Peyer's patch (tissue), 4 donors: ENCODE data around the gene YIF1A.

Experiments used
- POLR2A ChIP-seq, 2 donors: fragments of 450-650 bp; IDR thresholded peaks; one replicate each; pipeline ENCODE4 v1.5.1; 2017; ENCODE audit warnings: antibody characterized with exemption in 2 of 2, mild to moderate bottlenecking in 2 of 2, moderate library complexity in 2 of 2
- TF ChIP-seq, protein P1 (sequence below), 6 experiments: fragments of 450-650 bp in 4 of 6; fragments of 200-600 bp in 2 of 6; sonication (generic) in 1 of 6; IDR thresholded peaks; one replicate each; pipeline ENCODE4 v1.5.1; 2017 to 2019; ENCODE audit warnings: antibody characterized with exemption in 6 of 6, mild to moderate bottlenecking in 3 of 6, moderate library complexity in 1 of 6

DNA sequence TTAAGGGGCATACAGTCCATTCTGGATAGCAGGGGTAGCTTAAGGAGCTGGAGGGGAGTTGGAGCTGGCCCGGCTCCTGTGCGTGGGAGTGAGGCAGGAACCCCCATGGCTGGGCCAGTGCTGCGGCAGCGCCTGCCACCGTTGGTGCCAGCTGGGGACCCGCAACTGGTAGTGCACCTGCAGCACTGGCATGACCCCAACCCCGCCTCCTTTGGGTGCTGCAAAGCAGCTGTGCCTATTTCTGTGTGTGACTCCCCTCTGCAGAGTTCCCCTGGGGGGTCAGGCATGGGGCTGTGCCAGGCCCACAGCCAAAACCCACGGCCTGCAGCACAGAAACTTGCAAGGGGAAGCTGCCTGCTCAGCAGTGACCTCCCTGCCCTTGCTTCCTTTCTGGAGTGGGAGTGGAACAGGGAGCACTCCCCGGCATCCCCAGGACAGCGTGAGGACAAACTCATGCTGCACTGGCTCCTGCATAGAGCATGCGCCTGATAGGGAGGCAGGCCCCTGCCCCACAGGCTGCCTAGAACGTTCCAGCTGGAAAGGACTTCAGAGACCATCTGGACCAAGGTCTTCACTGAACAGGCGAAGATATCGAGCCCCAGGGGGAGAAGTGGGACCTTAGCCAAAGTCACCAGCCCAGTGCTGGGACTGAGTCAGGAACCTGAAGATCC lies 46.7 kb downstream of the YIF1A start:
- TF ChIP-seq, protein P1, sequence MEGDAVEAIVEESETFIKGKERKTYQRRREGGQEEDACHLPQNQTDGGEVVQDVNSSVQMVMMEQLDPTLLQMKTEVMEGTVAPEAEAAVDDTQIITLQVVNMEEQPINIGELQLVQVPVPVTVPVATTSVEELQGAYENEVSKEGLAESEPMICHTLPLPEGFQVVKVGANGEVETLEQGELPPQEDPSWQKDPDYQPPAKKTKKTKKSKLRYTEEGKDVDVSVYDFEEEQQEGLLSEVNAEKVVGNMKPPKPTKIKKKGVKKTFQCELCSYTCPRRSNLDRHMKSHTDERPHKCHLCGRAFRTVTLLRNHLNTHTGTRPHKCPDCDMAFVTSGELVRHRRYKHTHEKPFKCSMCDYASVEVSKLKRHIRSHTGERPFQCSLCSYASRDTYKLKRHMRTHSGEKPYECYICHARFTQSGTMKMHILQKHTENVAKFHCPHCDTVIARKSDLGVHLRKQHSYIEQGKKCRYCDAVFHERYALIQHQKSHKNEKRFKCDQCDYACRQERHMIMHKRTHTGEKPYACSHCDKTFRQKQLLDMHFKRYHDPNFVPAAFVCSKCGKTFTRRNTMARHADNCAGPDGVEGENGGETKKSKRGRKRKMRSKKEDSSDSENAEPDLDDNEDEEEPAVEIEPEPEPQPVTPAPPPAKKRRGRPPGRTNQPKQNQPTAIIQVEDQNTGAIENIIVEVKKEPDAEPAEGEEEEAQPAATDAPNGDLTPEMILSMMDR (IDR thresholded peaks at IDR 0.05): no peak
- no peak for TF ChIP-seq POLR2A (IDR thresholded peaks at IDR 0.05)
